GM23248 (cell line): ENCODE measurements around the gene CRACDL. TPM values are rescaled to one million over a fixed set of nuclear protein-coding genes. Genes with fewer than 3 reads are reported as not detected.

ENCODE experiments used
- DNase-seq: peaks from one replicate; pipeline ENCODE4 v3.0.0-alpha.2; 2015
- H2AFZ ChIP-seq: fragments of 200-600 bp; sonication (generic); 2 replicates; pipeline ENCODE4 v1.6.1; 2016; ENCODE audit warnings: antibody characterized with exemption
- H3F3A ChIP-seq: fragments of 200-600 bp; sonication (generic); 2 replicates; pipeline ENCODE4 v1.6.1; 2016; ENCODE audit warnings: mild to moderate bottlenecking, antibody characterized with exemption, mixed run types; ENCODE audit not compliant: insufficient read depth
- H3K27ac ChIP-seq: fragments of 200-600 bp; sonication (generic); 2 replicates; pipeline ENCODE4 v1.5.1; 2016; ENCODE audit warnings: mild to moderate bottlenecking
- H3K27me3 ChIP-seq: fragments of 200-600 bp; sonication (generic); replicated peaks from 2 replicates; pipeline ENCODE4 v1.6.1; 2016; ENCODE audit warnings: mild to moderate bottlenecking; ENCODE audit not compliant: insufficient read depth
- H3K36me3 ChIP-seq: fragments of 200-600 bp; sonication (generic); 2 replicates; pipeline ENCODE4 v1.6.1; 2016; ENCODE audit warnings: low read depth, mild to moderate bottlenecking
- H3K4me1 ChIP-seq: fragments of 200-600 bp; sonication (generic); 2 replicates; pipeline ENCODE4 v1.6.1; 2016; ENCODE audit warnings: mild to moderate bottlenecking; ENCODE audit not compliant: insufficient read depth
- H3K4me2 ChIP-seq: fragments of 200-600 bp; sonication (generic); one replicate; pipeline ENCODE4 v1.6.1; 2016; ENCODE audit warnings: mild to moderate bottlenecking; ENCODE audit not compliant: unreplicated experiment
- H3K4me3 ChIP-seq: fragments of 200-600 bp; sonication (generic); 2 replicates; pipeline ENCODE4 v1.5.1; 2016; ENCODE audit warnings: mild to moderate bottlenecking
- H3K79me2 ChIP-seq: fragments of 200-600 bp; sonication (generic); 2 replicates; pipeline ENCODE4 v1.6.1; 2016; ENCODE audit warnings: mild to moderate bottlenecking; ENCODE audit not compliant: insufficient read depth
- H3K9ac ChIP-seq: fragments of 200-600 bp; sonication (generic); 2 replicates; pipeline ENCODE4 v1.6.1; 2016; ENCODE audit warnings: mild to moderate bottlenecking
- H3K9me2 ChIP-seq: fragments of 200-600 bp; sonication (generic); 2 replicates; pipeline ENCODE4 v1.6.1; 2016; ENCODE audit warnings: mixed run types, mild to moderate bottlenecking, moderate library complexity; ENCODE audit not compliant: insufficient read depth
- H3K9me3 ChIP-seq: fragments of 200-600 bp; sonication (generic); one replicate; pipeline ENCODE4 v1.6.1; 2017; ENCODE audit warnings: low read depth
- H4K20me1 ChIP-seq: fragments of 200-600 bp; sonication (generic); 2 replicates; pipeline ENCODE4 v1.6.0; 2016; ENCODE audit not compliant: insufficient read depth
- EZH2 ChIP-seq: fragments of 200-600 bp; sonication (generic); IDR thresholded peaks from 2 replicates; pipeline ENCODE4 v1.6.1; 2018; ENCODE audit warnings: antibody characterized with exemption, mild to moderate bottlenecking; ENCODE audit not compliant: insufficient read depth, poor library complexity, severe bottlenecking
- EZH2phosphoT487 ChIP-seq: fragments of 200-600 bp; sonication (generic); IDR thresholded peaks from 2 replicates; pipeline ENCODE4 v1.6.1; 2018; ENCODE audit warnings: antibody characterized with exemption, moderate library complexity, mild to moderate bottlenecking, low read depth; ENCODE audit not compliant: insufficient read depth
- WGBS, 2 experiments: methylation state at CpG; one replicate each; pipeline ENCODE4 v1.1.6; 2015 to 2017; ENCODE audit warnings: low lambda C conversion rate in 2 of 2, low coverage in 1 of 2; ENCODE audit errors: missing lambda C conversion rate in 2 of 2; 5-methylcytosine and 5-hydroxymethylcytosine counted together
- in situ Hi-C: fragments of 300-500 bp; cut with MboI; formaldehyde crosslinking; loops from 2 replicates; pipeline ENCODE4 v1.15.0; 2020
- polyA plus RNA-seq: library from polyadenylated mRNA; unstranded; fragments of >200 nt; fragmentation: Nextera tagmentation; extraction: Ambion mirVana; gene quantifications from 2 replicates; pipeline ENCODE4 v1.2.1, GENCODE V29; 2016
- total RNA-seq: library from RNA; depleted of rRNA; stranded (reverse); fragments of >200 nt; shearing (Covaris generic); gene quantifications from 2 replicates; pipeline ENCODE4 v1.2.3, GENCODE V29; 2014

The CRACDL gene
- total and polyA plus RNA-seq, 2 experiments from 2014 or later = not detected

- Histone ChIP-seq H3K4me3 (no peak overlapping the region), H3K79me2 (no peaks in the 10 kb centered on the region), H3K9ac (no peak overlapping the region), H3K27me3 (peaks cover 33% of the 10 kb centered on the region), H3K27ac (no peak overlapping the region), H3K9me2 (no peaks in the 10 kb centered on the region), H4K20me1 (no peaks in the 10 kb centered on the region), H3K36me3 (no peaks in the 10 kb centered on the region), H3F3A (no peaks in the 10 kb centered on the region), H3K9me3 (no peaks in the 10 kb centered on the region), H2AFZ (no peak overlapping the region), H3K4me2 (no peak overlapping the region), H3K4me1 (no peaks in the 10 kb centered on the region)
- no peak for TF ChIP-seq EZH2phosphoT487
- TF ChIP-seq EZH2 = no peak
- WGBS, 2 experiments = 47 to 48% methylated on average over 7 of the region's 7 CpGs
- DNase-seq = no peak
- in situ Hi-C loops = loop anchor here (25.0 kb wide), 2 partner anchors 166 to 416 kb away; no protein-coding TSS in a partner anchor
Measured at GRCh38 chr2:98828369-98828744, 107.7 kb downstream of the CRACDL start.

- peaks cover 39% of the 10 kb centered on the region for H3K27me3 ChIP-seq
- no peak overlapping the region for H3K9ac ChIP-seq
- H4K20me1 ChIP-seq = no peaks in the 10 kb centered on the region
- DNase-seq = no peak
- WGBS, 2 experiments = 14 to 18% methylated on average over 11 of the region's 11 CpGs
- H3K4me1 ChIP-seq = no peaks in the 10 kb centered on the region
- H3K79me2 ChIP-seq = no peaks in the 10 kb centered on the region
- no peaks in the 10 kb centered on the region for H3K9me3 ChIP-seq
- no peaks in the 10 kb centered on the region for H3F3A ChIP-seq
- H3K9me2 ChIP-seq = no peaks in the 10 kb centered on the region
- H3K4me3 ChIP-seq = no peak overlapping the region
- H3K4me2 ChIP-seq = no peak overlapping the region
- TF ChIP-seq EZH2phosphoT487 = no peak
- TF ChIP-seq EZH2 = no peak
- no peak overlapping the region for H2AFZ ChIP-seq
- no peaks in the 10 kb centered on the region for H3K36me3 ChIP-seq
- in situ Hi-C loops = loop anchor here (25.0 kb wide), 2 partner anchors 165 to 415 kb away; no protein-coding TSS in a partner anchor
- H3K27ac ChIP-seq = no peak overlapping the region
Measured at GRCh38 chr2:98827625-98828368, 108.2 kb downstream of the CRACDL start.

- WGBS, 2 experiments = 70 to 80% methylated on average over 15 of the region's 15 CpGs
- Histone ChIP-seq H3K4me1 (no peaks in the 10 kb centered on the region), H3K27ac (no peak overlapping the region), H3K4me2 (no peak overlapping the region), H2AFZ (no peak overlapping the region), H3K9ac (no peak overlapping the region), H3K27me3 (peaks cover 40% of the 10 kb centered on the region), H3K9me3 (no peaks in the 10 kb centered on the region), H3K9me2 (no peaks in the 10 kb centered on the region), H4K20me1 (no peaks in the 10 kb centered on the region), H3K36me3 (no peaks in the 10 kb centered on the region), H3F3A (no peaks in the 10 kb centered on the region), H3K79me2 (no peaks in the 10 kb centered on the region), H3K4me3 (no peak overlapping the region)
- in situ Hi-C loops = loop anchor here (25.0 kb wide), 2 partner anchors 165 to 415 kb away; no protein-coding TSS in a partner anchor
- TF ChIP-seq EZH2 (no peak), EZH2phosphoT487 (no peak)
- DNase-seq = no peak
Measured at GRCh38 chr2:98826856-98827255, 109.2 kb downstream of the CRACDL start.

- H3K27ac ChIP-seq = no peak overlapping the region
- H3K4me1 ChIP-seq = no peaks in the 10 kb centered on the region
- no peaks in the 10 kb centered on the region for H3K79me2 ChIP-seq
- H3K9me2 ChIP-seq = no peaks in the 10 kb centered on the region
- H3K9ac ChIP-seq = no peak overlapping the region
- H4K20me1 ChIP-seq = no peaks in the 10 kb centered on the region
- WGBS, 2 experiments = 73 to 75% methylated on average over 6 of the region's 6 CpGs
- no peaks in the 10 kb centered on the region for H3K9me3 ChIP-seq
- H3K4me2 ChIP-seq = no peak overlapping the region
- in situ Hi-C loops = loop anchor here (25.0 kb wide), 2 partner anchors 164 to 414 kb away; no protein-coding TSS in a partner anchor
- no peak overlapping the region for H3K4me3 ChIP-seq
- no peak for TF ChIP-seq EZH2
- TF ChIP-seq EZH2phosphoT487 = no peak
- H3K36me3 ChIP-seq = no peaks in the 10 kb centered on the region
- DNase-seq = no peak
- H3K27me3 ChIP-seq = peaks cover 40% of the 10 kb centered on the region
- H3F3A ChIP-seq = no peaks in the 10 kb centered on the region
- H2AFZ ChIP-seq = no peak overlapping the region
Measured at GRCh38 chr2:98825858-98826257, 110.2 kb downstream of the CRACDL start.
